ENCODE results near the gene ARFGAP3.
"Not testable (repeated sequence)": the region's sequence is repeated elsewhere in the genome, so short reads cannot be mapped to it uniquely, and the experiment has no call there.

ARFGAP3 gene

DNA sequence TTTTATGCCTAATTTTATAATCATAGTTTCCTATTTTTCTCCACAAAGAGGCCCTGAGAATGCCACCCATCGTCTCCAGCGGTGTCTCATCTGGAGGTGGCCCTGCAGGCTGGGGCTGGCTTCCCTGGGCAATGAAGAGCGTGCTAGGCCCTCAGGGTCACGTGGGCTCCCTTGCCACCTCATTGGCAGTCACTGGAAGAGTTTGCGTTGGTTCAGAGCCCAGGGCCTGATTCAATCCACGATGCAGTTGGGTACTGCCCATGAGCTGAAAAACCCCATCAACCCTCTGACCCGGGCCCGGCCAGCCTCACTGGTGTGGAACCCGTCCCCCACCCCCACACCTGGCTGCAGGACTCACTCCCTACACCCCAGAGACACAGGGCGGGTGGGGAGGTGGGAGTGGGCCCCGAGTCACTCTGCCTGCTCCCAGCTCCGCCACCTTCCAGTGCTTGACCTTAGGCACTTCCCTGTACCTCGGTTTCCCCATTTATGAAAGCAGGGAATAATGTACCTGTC, 93.0 kb downstream of the ARFGAP3 start:
- no peak for DNase-seq

DNA sequence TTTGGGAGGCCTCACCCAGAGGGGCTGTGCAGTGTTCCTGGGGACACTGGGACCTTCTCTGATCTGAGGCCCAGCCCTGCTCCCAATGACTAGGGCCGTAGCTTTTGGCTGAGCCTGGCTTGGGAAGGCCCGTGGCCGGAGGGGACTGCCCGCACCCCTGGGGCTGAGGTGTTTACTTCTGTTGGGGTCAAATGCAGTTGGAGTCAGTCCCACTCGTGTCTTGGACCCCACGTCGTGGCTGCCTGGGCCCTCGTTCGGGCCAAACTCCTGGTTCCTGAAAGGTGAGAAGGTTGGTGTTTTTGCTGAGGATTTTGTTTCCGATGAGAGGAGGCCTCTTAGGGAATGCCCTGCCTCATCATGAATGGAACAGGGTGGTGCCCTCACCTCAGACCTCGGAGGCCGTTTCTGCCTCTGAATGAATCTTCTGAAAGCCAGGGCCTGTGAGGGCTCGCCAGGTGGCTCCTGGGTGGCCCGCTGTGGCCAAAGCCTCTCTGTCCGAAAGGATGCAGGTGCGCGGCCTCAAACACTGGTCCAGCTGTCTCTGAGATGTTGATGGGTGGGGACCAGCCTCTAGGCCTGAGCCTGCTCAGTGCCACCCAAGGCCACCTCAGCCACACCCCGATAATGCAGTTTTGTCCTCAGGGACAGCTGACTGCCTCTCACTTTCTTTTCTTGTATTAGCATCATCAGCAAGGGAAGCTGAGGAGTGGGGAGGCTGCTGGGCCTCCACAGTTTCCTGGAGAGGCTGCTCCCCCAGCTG, 96.1 kb downstream of the ARFGAP3 start:
- no peak for DNase-seq

DNA sequence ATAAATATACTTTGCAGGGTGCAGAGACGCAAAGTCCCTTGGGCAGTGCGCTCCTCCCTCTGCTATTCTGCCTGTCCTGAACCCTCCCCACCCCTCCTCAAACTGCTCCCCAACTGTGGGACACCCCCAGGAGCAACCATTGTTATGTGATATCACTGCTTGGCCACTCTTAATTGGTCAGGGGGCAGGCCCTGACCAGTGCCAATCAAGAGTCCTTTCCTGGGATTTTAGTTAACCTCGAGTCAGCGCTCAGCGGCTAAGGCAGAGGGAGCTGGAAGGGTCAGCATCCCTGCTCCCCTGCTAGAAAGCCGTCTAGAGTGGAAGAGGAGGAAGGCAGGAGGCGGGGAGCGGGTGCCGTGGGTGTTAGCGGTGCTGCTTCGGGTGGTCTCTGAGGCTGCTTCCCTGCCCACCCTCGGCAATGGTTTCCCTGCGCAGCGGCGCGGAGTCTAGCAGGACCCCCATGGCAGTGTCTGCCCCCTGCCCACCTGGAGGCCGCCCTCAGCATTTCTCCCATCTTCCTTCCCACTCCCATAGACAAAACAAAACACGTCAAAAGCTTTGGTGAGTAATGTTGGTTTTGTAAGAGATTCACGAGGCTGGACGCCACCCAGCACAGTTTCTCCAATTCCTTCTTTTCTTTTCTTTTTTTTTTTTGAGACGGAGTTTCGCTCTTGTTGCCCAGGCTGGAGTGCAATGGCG, 98.0 kb downstream of the ARFGAP3 start:
- DNase-seq = no peak

DNA sequence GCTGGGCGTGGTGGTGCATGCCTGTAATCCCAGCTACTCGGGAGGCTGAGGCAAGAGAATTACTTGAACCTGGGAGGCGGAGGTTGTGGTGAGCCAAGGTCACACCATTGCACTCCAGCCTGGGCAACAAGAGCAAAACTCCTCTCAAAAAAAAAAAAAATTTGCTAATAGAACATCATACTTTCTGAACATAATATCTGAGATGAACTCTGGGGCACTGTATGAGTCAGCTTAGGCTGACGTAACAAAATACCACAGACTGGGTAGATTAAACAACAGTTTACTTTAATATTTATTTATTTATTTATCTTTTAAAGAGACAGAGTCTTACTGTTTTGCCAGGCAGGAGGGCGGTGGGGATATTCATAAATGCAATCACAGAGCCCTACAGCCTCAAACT, 101.5 kb downstream of the ARFGAP3 start:
- not testable (repeated sequence) for DNase-seq

DNA sequence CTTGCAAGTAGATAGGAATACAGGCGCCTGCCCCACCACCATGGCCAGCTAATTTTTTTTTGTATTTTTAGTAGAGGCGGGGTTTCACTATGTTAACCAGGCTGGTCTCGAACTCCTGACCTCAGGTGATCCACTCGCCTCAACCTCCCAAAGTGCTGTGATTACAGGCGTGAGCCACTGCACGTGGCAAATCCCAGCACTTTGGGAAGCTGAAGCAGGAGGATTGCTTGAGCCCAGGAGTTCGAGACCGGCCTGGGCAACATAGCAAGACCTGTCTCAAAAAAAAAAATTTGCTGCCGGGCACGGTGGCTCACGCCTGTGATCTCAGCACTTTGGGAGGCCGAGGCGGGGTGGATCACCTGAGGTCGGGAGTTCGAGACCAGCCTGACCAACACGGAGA, 102.0 kb downstream of the ARFGAP3 start:
- not testable (repeated sequence) for DNase-seq

DNA sequence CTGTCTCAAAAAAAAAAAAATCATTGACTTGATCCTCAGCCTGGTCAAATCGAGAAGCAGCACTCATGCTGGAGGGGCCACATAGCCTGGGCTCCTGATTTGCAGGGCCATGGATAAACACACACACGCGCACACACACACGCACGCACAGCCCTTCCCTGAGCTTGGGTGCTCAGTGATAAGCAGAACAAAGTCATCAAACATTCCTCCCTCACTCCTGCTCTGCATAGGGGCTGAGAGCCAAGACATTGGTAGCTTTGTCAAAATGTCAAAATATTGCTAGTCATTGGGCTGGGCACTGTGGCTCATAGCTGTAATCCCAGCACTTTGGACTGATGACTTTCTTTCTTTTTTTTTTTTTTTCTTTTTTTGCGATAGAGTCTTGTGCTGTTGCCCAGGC, 102.4 kb downstream of the ARFGAP3 start:
- no peak for DNase-seq

DNA sequence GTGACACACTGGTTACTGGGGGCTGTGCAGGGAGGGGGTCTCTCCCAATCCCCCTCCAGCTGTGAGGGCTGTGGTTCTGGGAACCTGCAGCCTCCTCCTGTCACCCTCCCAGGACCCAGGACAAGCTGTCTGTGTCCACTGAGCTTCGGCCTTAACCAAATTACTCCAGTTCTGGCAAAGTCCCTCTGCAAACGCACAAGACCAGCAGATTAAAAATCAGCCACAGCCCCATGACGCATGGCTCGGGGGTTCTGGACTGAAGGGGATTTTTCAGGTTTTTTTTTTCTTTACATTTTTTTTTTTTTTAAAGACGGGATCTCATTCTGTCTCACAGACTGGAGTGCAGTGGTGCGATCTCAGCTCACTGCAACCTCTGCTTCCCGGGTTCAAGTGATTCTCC, 104.2 kb downstream of the ARFGAP3 start:
- DNase-seq = no peak

DNA sequence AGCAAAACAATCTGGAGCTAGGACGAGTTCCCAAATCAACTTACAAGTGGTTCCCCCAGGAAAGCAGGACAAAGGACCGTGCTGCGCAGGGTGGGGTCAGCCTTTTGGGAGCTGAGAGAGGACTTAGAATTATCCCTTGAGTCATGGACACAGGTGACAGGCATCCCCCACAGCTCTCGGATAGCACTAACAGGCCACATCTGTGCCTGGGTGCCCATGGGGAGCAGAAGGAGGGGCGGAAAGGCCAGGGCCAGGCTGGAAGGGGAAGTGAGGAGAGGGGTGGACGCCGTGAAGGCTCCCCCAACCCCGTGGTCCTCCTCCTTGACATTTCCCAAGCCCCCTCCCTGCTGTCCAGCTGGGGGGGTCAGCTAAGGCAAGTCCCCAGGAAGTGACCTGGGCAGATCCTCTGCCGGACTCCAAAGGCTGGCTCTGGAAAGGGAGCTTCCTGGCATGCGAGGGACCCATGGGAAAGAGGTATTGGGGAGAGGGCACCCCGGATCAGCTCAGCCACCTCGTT, 104.8 kb downstream of the ARFGAP3 start:
- DNase-seq = no peak

DNA sequence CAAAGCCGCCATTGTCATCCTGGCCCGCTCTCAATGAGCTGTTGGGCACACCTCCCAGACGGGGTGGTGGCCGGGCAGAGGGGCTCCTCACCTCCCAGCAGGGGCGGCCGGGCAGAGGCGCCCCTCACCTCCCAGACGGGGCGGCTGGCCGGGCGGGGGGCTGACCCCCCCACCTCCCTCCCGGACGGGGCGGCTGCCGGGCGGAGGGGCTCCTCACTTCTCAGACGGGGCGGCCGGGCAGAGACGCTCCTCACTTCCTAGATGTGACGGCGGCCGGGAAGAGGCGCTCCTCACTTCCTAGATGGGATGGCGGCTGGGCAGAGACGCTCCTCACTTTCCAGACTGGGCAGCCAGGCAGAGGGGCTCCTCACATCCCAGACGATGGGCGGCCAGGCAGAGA, 106.7 kb downstream of the ARFGAP3 start:
- DNase-seq = not testable (repeated sequence)

DNA sequence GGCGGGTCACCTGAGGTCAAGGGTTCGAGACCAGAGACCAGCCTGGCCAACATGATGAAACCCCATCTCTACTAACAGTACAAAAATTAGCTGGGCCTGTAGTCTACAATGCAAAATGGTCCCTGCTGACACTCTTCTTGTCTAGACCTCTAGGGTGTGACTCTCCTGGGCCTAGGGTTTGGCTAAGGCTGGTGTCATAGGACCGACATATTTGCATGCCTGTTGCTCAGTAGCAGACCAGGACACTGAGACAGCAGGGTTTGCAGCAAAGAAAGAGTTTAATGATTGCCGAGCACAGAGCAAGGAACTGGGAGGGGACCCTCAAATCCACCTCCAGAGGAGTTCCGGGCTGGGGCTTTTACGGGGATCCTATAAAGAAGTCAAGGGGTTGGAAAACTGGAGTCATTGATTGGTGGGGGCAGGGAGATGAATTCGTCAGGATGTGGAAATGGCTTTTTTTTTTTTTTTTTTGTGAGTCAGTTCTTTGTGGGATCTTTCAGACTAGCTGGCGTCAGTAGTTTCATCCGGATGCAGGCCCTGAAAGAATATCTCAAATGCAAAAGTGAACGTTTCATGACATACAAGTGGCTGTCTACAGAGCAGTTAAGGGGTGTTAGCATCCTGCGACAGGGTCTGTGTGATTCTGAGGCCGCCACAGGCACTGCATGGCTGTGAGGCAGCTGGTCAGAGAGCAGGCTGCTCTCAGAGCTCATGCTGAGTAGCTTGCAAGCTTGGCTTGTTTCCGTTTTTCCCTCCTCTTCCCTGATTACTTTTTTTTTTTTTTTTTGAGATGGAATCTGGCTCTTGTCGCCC, 109.2 kb downstream of the ARFGAP3 start:
- DNase-seq = no peak

All from hippocampal formation (tissue), 2 donors.